ENCODE results near the gene TNFRSF8.

The TNFRSF8 gene

GRCh38 chr1:12052997-12053686 is 10.0 kb upstream of the TNFRSF8 start:
- ChIA-PET CTCF (interaction anchor here (0.6 kb wide), 1 partner anchor 72 kb away, joined by 3 read pairs; no protein-coding TSS in a partner anchor), POLR2A (ENCODE audit: low non-redundant PET) (interaction anchor here (0.6 kb wide), 1 partner anchor 58 kb away, joined by 3 read pairs; no protein-coding TSS in a partner anchor)
- no peak for DNase-seq (ENCODE audit: low spot score)
- TF ChIP-seq CTCF (conservative IDR thresholded peaks at IDR 0.05; ENCODE audit: low read depth): no peak
- no peak overlapping the region for H3K27ac ChIP-seq

- DNase-seq (ENCODE audit: low spot score): no peak
- no peak overlapping the region for H3K27ac ChIP-seq
- ChIA-PET CTCF (interaction anchor here (0.6 kb wide), 3 partner anchors 16 to 182 kb away, joined by 3 read pairs; no protein-coding TSS in a partner anchor), POLR2A (ENCODE audit: low non-redundant PET) (interaction anchor here (0.6 kb wide), 1 partner anchor 57 kb away, joined by 3 read pairs; no protein-coding TSS in a partner anchor)
- TF ChIP-seq CTCF (conservative IDR thresholded peaks at IDR 0.05; ENCODE audit: low read depth): no peak
Observed at GRCh38 chr1:12053752-12054548, 9.2 kb upstream of the TNFRSF8 start.

- ChIA-PET CTCF (no interaction called here), POLR2A (ENCODE audit: low non-redundant PET) (no interaction called here)
- no peak for TF ChIP-seq CTCF (conservative IDR thresholded peaks at IDR 0.05; ENCODE audit: low read depth)
- H3K27ac ChIP-seq: no peak overlapping the region
- DNase-seq (ENCODE audit: low spot score): no peak
Observed at GRCh38 chr1:12055259-12055658, 7.8 kb upstream of the TNFRSF8 start.

- H3K27ac ChIP-seq: no peak overlapping the region
- DNase-seq (ENCODE audit: low spot score): peak; percentile 42
- POLR2A ChIA-PET (ENCODE audit: low non-redundant PET): no interaction called here
- CTCF ChIA-PET: interaction anchor here (0.5 kb wide), 1 partner anchor 115 kb away, joined by 3 read pairs; no protein-coding TSS in a partner anchor
- no peak for TF ChIP-seq CTCF (conservative IDR thresholded peaks at IDR 0.05; ENCODE audit: low read depth)
Observed at GRCh38 chr1:12056331-12056841, 6.7 kb upstream of the TNFRSF8 start.

GRCh38 chr1:12057382-12057781 is 5.7 kb upstream of the TNFRSF8 start:
- TF ChIP-seq CTCF (conservative IDR thresholded peaks at IDR 0.05; ENCODE audit: low read depth): no peak
- DNase-seq (ENCODE audit: low spot score): no peak
- POLR2A ChIA-PET (ENCODE audit: low non-redundant PET): interaction anchor here (0.5 kb wide), 1 partner anchor 9 kb away, joined by 3 read pairs; no protein-coding TSS in a partner anchor
- CTCF ChIA-PET: no interaction called here
- no peak overlapping the region for H3K27ac ChIP-seq

All from RWPE1 (cell line).